Measurements from ENCODE around the gene SASH1. TPM values are rescaled to one million over a fixed set of nuclear protein-coding genes. Genes with fewer than 3 reads are reported as not detected.

Gene SASH1
- total and polyA plus RNA-seq, 8 donors: 5.8 to 82.6 (median 16.3) TPM

DNA sequence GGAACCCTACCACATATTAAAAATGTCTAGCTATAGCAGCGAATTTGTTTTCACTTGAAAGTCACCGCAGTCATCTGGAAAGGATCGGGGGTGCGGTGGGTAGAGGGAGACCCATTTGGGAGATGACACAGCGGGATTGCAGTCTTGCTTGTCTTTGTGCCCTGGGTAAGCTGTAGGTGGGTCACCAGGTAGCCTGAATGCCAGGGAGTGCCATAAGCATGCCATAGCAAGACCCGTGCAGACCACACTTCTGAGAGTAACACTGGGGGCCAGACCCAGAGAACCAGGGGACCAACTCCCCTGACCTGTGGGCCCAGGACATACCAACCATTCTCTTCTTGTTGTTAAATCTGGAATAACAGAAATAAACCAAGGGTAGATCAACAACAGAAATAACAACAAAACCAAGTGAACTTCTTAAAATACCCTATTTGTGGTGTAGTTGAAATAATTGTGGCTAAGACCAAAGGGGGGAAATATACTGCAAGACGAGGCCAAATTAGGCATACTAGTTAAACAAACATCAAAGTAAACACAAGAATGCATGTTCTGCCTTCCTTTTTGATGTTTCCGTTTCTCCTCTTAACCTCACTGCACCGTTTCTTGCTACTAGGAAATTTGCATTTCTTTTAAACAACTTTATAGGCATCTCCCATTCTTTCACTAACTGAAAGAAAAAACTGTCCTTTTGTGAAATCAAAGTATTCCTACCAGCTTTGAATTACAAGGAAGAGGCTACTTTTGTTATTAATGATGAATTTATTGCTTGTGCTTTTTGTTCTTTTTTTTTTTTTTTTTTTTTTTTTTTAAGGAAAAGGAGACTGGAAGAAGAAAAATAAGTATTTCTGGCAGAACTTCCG lies 128.2 kb downstream of the SASH1 start:
- TF ChIP-seq POLR2AphosphoS5 (IDR thresholded peaks at IDR 0.05) (no peak), EP300 (IDR thresholded peaks at IDR 0.05) (no peak), POLR2A (IDR thresholded peaks at IDR 0.05) (no peak)
- TF ChIP-seq, protein P1, sequence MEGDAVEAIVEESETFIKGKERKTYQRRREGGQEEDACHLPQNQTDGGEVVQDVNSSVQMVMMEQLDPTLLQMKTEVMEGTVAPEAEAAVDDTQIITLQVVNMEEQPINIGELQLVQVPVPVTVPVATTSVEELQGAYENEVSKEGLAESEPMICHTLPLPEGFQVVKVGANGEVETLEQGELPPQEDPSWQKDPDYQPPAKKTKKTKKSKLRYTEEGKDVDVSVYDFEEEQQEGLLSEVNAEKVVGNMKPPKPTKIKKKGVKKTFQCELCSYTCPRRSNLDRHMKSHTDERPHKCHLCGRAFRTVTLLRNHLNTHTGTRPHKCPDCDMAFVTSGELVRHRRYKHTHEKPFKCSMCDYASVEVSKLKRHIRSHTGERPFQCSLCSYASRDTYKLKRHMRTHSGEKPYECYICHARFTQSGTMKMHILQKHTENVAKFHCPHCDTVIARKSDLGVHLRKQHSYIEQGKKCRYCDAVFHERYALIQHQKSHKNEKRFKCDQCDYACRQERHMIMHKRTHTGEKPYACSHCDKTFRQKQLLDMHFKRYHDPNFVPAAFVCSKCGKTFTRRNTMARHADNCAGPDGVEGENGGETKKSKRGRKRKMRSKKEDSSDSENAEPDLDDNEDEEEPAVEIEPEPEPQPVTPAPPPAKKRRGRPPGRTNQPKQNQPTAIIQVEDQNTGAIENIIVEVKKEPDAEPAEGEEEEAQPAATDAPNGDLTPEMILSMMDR (IDR thresholded peaks at IDR 0.05): no peak
- no peaks in the 10 kb centered on the region for H3K27me3 ChIP-seq
- 84 to 92% (median 90%) methylated on average over 10 of the region's 10 CpGs for WGBS, 5 donors
- no peak for DNase-seq
- no peaks in the 10 kb centered on the region for H3K9me3 ChIP-seq
- H3K4me3 ChIP-seq: no peak overlapping the region
- intact Hi-C loops (cut with DNase I; ENCODE audit: low total_unique reads): no loop called here
- H3K27ac ChIP-seq: no peak overlapping the region
- H3K36me3 ChIP-seq: peaks cover 0 to 47% (median 33%) of the 10 kb centered on the region in 4 donors
- H3K4me1 ChIP-seq: no peaks in the 10 kb centered on the region

GRCh38 chr6:148471624-148472159 lies 129.1 kb downstream of the SASH1 start:
- TF ChIP-seq POLR2A (IDR thresholded peaks at IDR 0.05) (no peak), POLR2AphosphoS5 (IDR thresholded peaks at IDR 0.05) (no peak), EP300 (IDR thresholded peaks at IDR 0.05) (no peak)
- TF ChIP-seq, protein P1 (IDR thresholded peaks at IDR 0.05): no peak
- 71 to 79% (median 75%) methylated on average over 9 of the region's 9 CpGs for WGBS, 5 donors
- H3K27me3 ChIP-seq: no peaks in the 10 kb centered on the region
- intact Hi-C loops (cut with DNase I; ENCODE audit: low total_unique reads): no loop called here
- H3K9me3 ChIP-seq: no peaks in the 10 kb centered on the region
- H3K27ac ChIP-seq: peak overlapping the region in 2 of 5 donors; percentile 0 to 53
- H3K4me1 ChIP-seq: no peaks in the 10 kb centered on the region
- peaks cover 0 to 54% (median 34%) of the 10 kb centered on the region in 4 donors for H3K36me3 ChIP-seq
- DNase-seq: no peak
- H3K4me3 ChIP-seq: no peak overlapping the region

- H3K4me3 ChIP-seq: no peak overlapping the region
- DNase-seq: no peak
- H3K9me3 ChIP-seq: no peaks in the 10 kb centered on the region
- 76 to 84% (median 80%) methylated on average over 12 of the region's 12 CpGs for WGBS, 5 donors
- no peaks in the 10 kb centered on the region for H3K27me3 ChIP-seq
- TF ChIP-seq POLR2AphosphoS5 (IDR thresholded peaks at IDR 0.05) (no peak), POLR2A (IDR thresholded peaks at IDR 0.05) (no peak), EP300 (IDR thresholded peaks at IDR 0.05) (no peak)
- TF ChIP-seq, protein P1 (IDR thresholded peaks at IDR 0.05): no peak
- H3K27ac ChIP-seq: peak overlapping the region in 2 of 5 donors; percentile 0 to 53
- peaks cover 0 to 54% (median 34%) of the 10 kb centered on the region in 4 donors for H3K36me3 ChIP-seq
- intact Hi-C loops (cut with DNase I; ENCODE audit: low total_unique reads): no loop called here
- H3K4me1 ChIP-seq: no peaks in the 10 kb centered on the region
Observed at GRCh38 chr6:148472171-148473105, 129.8 kb downstream of the SASH1 start.

- Histone ChIP-seq H3K27ac (no peak overlapping the region), H3K4me1 (no peaks in the 10 kb centered on the region), H3K36me3 (peaks cover 0 to 22% (median 21%) of the 10 kb centered on the region in 4 donors), H3K9me3 (no peaks in the 10 kb centered on the region), H3K27me3 (no peaks in the 10 kb centered on the region), H3K4me3 (no peak overlapping the region)
- intact Hi-C loops (cut with DNase I; ENCODE audit: low total_unique reads): no loop called here
- WGBS, 5 donors: 80 to 93% (median 86%) methylated on average over 5 of the region's 5 CpGs
- TF ChIP-seq, protein P1 (IDR thresholded peaks at IDR 0.05): no peak
- TF ChIP-seq EP300 (IDR thresholded peaks at IDR 0.05) (no peak), POLR2AphosphoS5 (IDR thresholded peaks at IDR 0.05) (no peak), POLR2A (IDR thresholded peaks at IDR 0.05) (no peak)
- DNase-seq: peak in 1 of 2 donors; percentile 53
Observed at GRCh38 chr6:148479497-148479896, 136.9 kb downstream of the SASH1 start.
